ENCODE measurements around the gene BPIFB1. TPM values are rescaled to one million over a fixed set of nuclear protein-coding genes. Genes with fewer than 3 reads are reported as not detected.

Gene BPIFB1
- total and polyA plus RNA-seq, 10 of the 15 experiments (the other 5 are each of a cell fraction or from before 2014, with no cell fraction given): 0.13 TPM; not detected in 9

- no peak for TF ChIP-seq NR2C1 (IDR thresholded peaks at IDR 0.05)
- no peak for TF ChIP-seq YY1 (IDR thresholded peaks at IDR 0.05; ENCODE audit: low read depth, low read length)
- no peak for TF ChIP-seq SREBF2 (IDR thresholded peaks at IDR 0.05; ENCODE audit: low read length)
- no peak for TF ChIP-seq CHD1 (IDR thresholded peaks at IDR 0.05; ENCODE audit: low read depth, low read length)
- no peak for TF ChIP-seq HCFC1 (IDR thresholded peaks at IDR 0.05; ENCODE audit: low read length)
- no peak for TF ChIP-seq CUX1 (IDR thresholded peaks at IDR 0.05; ENCODE audit: insufficient replicate concordance, low read depth, low read length)
- no peak for TF ChIP-seq ZNF24 (IDR thresholded peaks at IDR 0.05)
- TF ChIP-seq, protein P1, sequence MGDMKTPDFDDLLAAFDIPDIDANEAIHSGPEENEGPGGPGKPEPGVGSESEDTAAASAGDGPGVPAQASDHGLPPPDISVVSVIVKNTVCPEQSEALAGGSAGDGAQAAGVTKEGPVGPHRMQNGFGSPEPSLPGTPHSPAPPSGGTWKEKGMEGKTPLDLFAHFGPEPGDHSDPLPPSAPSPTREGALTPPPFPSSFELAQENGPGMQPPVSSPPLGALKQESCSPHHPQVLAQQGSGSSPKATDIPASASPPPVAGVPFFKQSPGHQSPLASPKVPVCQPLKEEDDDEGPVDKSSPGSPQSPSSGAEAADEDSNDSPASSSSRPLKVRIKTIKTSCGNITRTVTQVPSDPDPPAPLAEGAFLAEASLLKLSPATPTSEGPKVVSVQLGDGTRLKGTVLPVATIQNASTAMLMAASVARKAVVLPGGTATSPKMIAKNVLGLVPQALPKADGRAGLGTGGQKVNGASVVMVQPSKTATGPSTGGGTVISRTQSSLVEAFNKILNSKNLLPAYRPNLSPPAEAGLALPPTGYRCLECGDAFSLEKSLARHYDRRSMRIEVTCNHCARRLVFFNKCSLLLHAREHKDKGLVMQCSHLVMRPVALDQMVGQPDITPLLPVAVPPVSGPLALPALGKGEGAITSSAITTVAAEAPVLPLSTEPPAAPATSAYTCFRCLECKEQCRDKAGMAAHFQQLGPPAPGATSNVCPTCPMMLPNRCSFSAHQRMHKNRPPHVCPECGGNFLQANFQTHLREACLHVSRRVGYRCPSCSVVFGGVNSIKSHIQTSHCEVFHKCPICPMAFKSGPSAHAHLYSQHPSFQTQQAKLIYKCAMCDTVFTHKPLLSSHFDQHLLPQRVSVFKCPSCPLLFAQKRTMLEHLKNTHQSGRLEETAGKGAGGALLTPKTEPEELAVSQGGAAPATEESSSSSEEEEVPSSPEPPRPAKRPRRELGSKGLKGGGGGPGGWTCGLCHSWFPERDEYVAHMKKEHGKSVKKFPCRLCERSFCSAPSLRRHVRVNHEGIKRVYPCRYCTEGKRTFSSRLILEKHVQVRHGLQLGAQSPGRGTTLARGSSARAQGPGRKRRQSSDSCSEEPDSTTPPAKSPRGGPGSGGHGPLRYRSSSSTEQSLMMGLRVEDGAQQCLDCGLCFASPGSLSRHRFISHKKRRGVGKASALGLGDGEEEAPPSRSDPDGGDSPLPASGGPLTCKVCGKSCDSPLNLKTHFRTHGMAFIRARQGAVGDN (IDR thresholded peaks at IDR 0.05): no peak
- TF ChIP-seq MAX (IDR thresholded peaks at IDR 0.05; ENCODE audit: low read depth, low read length): no peak
- no peak for TF ChIP-seq CBFB (IDR thresholded peaks at IDR 0.05; ENCODE audit: low read depth)
These were observed 53.4 kb downstream of the BPIFB1 start for GRCh38 chr20:33336375-33336774.

More at GRCh38 chr20:33336375-33336774, 53.4 kb downstream of the BPIFB1 start:
- Histone ChIP-seq H3K27me3 (replicated peaks in 1 of 2; ENCODE audit: control insufficient read depth in 2 of 2, insufficient read depth in 2 of 2, low read length in 1 of 2) (no peaks in the 10 kb centered on the region; a peak in 2 of 4 replicates), H3K4me2 (ENCODE audit: control insufficient read depth, insufficient read depth) (no peak overlapping the region), H2AFZ (ENCODE audit: control insufficient read depth, low read depth, low read length) (no peak overlapping the region), H3K9me3 (replicated peaks; ENCODE audit: control insufficient read depth, insufficient read depth, low read length) (no peaks in the 10 kb centered on the region), H3K4me3 (no peak overlapping the region), H3K9ac (ENCODE audit: control insufficient read depth, insufficient read depth, low read length) (no peak overlapping the region), H3K4me1 (ENCODE audit: control insufficient read depth, insufficient read depth, low read length) (peaks cover 15% of the 10 kb centered on the region), H3K79me2 (ENCODE audit: control insufficient read depth, insufficient read depth, low read length) (no peaks in the 10 kb centered on the region), H3K36me3 (ENCODE audit: control insufficient read depth in 2 of 2, insufficient read depth in 2 of 2, low read length in 1 of 2) (no peaks in the 10 kb centered on the region), H4K20me1 (ENCODE audit: control insufficient read depth, insufficient read depth) (no peaks in the 10 kb centered on the region), H3K27ac (ENCODE audit: control insufficient read depth, insufficient read depth) (no peak overlapping the region)
- FAIRE-seq (no peak), ATAC-seq (no peak), DNase-seq (ENCODE audit: low read depth, low spot score) (no peak)
- intact Hi-C loops (cut with micrococcal nuclease; ENCODE audit: unreplicated experiment) (no loop called here), in situ Hi-C loops (cut with MboI) (no loop called here)
- ChIA-PET RAD21 (ENCODE audit: unreplicated experiment) (interaction anchor here (0.7 kb wide), 1 partner anchor 16 kb away, joined by 4 read pairs; no protein-coding TSS in a partner anchor), POLR2A (no interaction called here), CTCF (no interaction called here), SMC1A (ENCODE audit: uncharacterized antibody, unreplicated experiment) (no interaction called here)
- BruUV-seq (replicated peaks): no TSS peak
- 90% methylated on average over 3 of the region's 3 CpGs for WGBS (ENCODE audit: insufficient coverage, insufficient replicate concordance, low lambda C conversion rate, missing lambda C conversion rate)
